SU-DHL-6 (cell line): ENCODE results near the gene BSG.

ENCODE experiments used
- H2AFZ ChIP-seq: fragments of 200-600 bp; sonication (generic); 2 replicates; pipeline ENCODE4 v1.6.1; 2014; ENCODE audit warnings: low read depth, mild to moderate bottlenecking, moderate library complexity, mixed read lengths, antibody characterized with exemption, low read length; ENCODE audit not compliant: severe bottlenecking
- H3F3A ChIP-seq: fragments of 200-600 bp; shearing (Covaris generic); 2 replicates; pipeline ENCODE4 v1.6.0; 2016; ENCODE audit warnings: antibody characterized with exemption, mild to moderate bottlenecking; ENCODE audit not compliant: insufficient read depth
- H3K27ac ChIP-seq: fragments of 200-600 bp; sonication (generic); 2 replicates; pipeline ENCODE4 v1.5.1; 2016; ENCODE audit warnings: low read depth, mild to moderate bottlenecking, low read length, moderate library complexity, mixed read lengths
- H3K27me3 ChIP-seq: fragments of 200-600 bp; sonication (generic), shearing (Covaris generic); 2 replicates; pipeline ENCODE4 v1.6.0; 2014; ENCODE audit warnings: mild to moderate bottlenecking, low read length
- H3K36me3 ChIP-seq: fragments of 200-600 bp; sonication (generic); 2 replicates; pipeline ENCODE4 v1.6.1; 2014; ENCODE audit warnings: mild to moderate bottlenecking, low read length, mixed read lengths
- H3K4me2 ChIP-seq: fragments of 300-600, 200-600 bp; shearing (Covaris generic), sonication (generic); 2 replicates; pipeline ENCODE4 v1.6.0; 2014; ENCODE audit warnings: low read length, low read depth, mild to moderate bottlenecking; ENCODE audit not compliant: poor library complexity, severe bottlenecking
- H3K4me3 ChIP-seq: fragments of 200-600 bp; sonication (generic); 2 replicates; pipeline ENCODE4 v1.5.1; 2014; ENCODE audit warnings: antibody characterized with exemption, low read length, mild to moderate bottlenecking, mixed read lengths; ENCODE audit not compliant: insufficient read depth, poor library complexity, severe bottlenecking
- H3K79me2 ChIP-seq: fragments of 200-600 bp; sonication (generic); 2 replicates; pipeline ENCODE4 v1.6.1; 2014; ENCODE audit warnings: mild to moderate bottlenecking, low read length, moderate library complexity; ENCODE audit not compliant: insufficient read depth
- H3K9ac ChIP-seq: fragments of 200-600 bp; sonication (generic); 2 replicates; pipeline ENCODE4 v1.7.0; 2014; ENCODE audit warnings: mild to moderate bottlenecking, low read length
- H3K9me2 ChIP-seq: fragments of 200-600 bp; sonication (generic); replicated peaks from 2 replicates; pipeline ENCODE4 v1.6.1; 2014; ENCODE audit warnings: low read length; ENCODE audit not compliant: insufficient read depth
- H3K9me3 ChIP-seq: fragments of 200-600 bp; sonication (generic); 2 replicates; pipeline ENCODE4 v1.6.1; 2014; ENCODE audit warnings: low read length, mixed read lengths; ENCODE audit not compliant: insufficient read depth
- H4K20me1 ChIP-seq: fragments of 200-600 bp; sonication (generic); 2 replicates; pipeline ENCODE4 v1.6.1; 2014; ENCODE audit warnings: low read depth, mild to moderate bottlenecking, antibody characterized with exemption, low read length, moderate library complexity, mixed read lengths
- EZH2phosphoT487 ChIP-seq: fragments of 200-600 bp; sonication (generic), shearing (Covaris generic); conservative IDR thresholded peaks from 2 replicates; pipeline ENCODE4 v1.6.1; 2018; ENCODE audit warnings: mild to moderate bottlenecking, antibody characterized with exemption, low read length, moderate library complexity, mixed read lengths
- TF ChIP-seq, protein P1 (sequence below): fragments of 200-600 bp; sonication (generic); IDR thresholded peaks from one replicate; pipeline ENCODE4 v1.5.1; 2017; ENCODE audit warnings: antibody characterized with exemption, mild to moderate bottlenecking, low read length, moderate library complexity; ENCODE audit not compliant: insufficient read depth, poor library complexity, severe bottlenecking

Gene BSG

DNA sequence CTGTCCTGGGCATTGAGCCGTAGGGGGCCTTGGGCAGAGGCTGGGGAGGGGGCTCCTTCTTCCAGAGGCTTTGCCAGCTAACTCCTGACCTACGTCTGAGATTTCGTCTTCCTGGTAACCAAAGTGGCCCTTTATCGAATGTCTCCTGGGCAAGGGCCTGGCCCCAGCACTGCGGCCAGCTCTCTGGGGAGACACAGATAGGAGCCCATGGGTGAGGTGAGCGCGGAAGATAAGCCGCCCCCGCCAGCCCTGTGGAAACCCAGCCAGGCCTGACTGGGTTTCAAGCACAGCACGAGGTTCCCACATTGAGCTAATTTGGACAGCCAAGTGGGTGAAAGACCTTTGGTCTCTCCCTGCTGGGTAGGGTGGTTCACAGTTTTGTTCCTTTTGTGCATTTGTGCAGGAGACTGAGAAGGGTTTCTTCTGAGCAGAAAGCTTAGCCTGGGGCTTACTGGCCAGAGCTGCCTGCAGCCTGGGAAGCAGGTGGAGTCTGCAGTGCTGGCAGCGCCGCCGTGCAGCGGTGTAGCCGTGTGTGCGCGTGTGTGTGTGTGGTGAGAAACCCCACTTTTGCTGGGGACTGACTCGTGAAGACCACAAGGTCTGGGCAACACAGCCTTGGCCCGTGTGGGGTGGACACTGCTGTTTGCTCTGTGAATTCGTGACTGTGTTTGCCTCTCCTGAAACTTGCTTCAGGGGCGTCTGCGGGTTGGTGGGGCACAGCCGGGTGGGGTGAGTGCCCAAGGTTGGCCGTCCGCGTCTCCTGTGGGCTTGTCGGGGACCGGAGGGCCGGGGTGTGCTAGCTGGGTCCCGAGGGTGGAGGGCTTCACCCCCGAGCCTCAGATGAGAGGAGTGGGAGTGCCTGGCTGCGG is 2.5 kb downstream of the BSG start:
- no peaks in the 10 kb centered on the region for H3K9me2 ChIP-seq
- no peak overlapping the region for H3K27ac ChIP-seq
- no peaks in the 10 kb centered on the region for H3K27me3 ChIP-seq
- H3K79me2 ChIP-seq = peaks cover 66% of the 10 kb centered on the region
- peak overlapping the region; percentile 32 for H3K9ac ChIP-seq
- H3K36me3 ChIP-seq = no peaks in the 10 kb centered on the region
- H3K4me3 ChIP-seq = peak overlapping the region; percentile 21
- TF ChIP-seq, protein P1, sequence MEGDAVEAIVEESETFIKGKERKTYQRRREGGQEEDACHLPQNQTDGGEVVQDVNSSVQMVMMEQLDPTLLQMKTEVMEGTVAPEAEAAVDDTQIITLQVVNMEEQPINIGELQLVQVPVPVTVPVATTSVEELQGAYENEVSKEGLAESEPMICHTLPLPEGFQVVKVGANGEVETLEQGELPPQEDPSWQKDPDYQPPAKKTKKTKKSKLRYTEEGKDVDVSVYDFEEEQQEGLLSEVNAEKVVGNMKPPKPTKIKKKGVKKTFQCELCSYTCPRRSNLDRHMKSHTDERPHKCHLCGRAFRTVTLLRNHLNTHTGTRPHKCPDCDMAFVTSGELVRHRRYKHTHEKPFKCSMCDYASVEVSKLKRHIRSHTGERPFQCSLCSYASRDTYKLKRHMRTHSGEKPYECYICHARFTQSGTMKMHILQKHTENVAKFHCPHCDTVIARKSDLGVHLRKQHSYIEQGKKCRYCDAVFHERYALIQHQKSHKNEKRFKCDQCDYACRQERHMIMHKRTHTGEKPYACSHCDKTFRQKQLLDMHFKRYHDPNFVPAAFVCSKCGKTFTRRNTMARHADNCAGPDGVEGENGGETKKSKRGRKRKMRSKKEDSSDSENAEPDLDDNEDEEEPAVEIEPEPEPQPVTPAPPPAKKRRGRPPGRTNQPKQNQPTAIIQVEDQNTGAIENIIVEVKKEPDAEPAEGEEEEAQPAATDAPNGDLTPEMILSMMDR = no peak
- TF ChIP-seq EZH2phosphoT487 = no peak
- no peak overlapping the region for H2AFZ ChIP-seq
- H4K20me1 ChIP-seq = no peaks in the 10 kb centered on the region
- H3K4me2 ChIP-seq = peak overlapping the region; percentile 58
- H3K9me3 ChIP-seq = no peaks in the 10 kb centered on the region
- H3F3A ChIP-seq = peaks cover 14% of the 10 kb centered on the region

DNA sequence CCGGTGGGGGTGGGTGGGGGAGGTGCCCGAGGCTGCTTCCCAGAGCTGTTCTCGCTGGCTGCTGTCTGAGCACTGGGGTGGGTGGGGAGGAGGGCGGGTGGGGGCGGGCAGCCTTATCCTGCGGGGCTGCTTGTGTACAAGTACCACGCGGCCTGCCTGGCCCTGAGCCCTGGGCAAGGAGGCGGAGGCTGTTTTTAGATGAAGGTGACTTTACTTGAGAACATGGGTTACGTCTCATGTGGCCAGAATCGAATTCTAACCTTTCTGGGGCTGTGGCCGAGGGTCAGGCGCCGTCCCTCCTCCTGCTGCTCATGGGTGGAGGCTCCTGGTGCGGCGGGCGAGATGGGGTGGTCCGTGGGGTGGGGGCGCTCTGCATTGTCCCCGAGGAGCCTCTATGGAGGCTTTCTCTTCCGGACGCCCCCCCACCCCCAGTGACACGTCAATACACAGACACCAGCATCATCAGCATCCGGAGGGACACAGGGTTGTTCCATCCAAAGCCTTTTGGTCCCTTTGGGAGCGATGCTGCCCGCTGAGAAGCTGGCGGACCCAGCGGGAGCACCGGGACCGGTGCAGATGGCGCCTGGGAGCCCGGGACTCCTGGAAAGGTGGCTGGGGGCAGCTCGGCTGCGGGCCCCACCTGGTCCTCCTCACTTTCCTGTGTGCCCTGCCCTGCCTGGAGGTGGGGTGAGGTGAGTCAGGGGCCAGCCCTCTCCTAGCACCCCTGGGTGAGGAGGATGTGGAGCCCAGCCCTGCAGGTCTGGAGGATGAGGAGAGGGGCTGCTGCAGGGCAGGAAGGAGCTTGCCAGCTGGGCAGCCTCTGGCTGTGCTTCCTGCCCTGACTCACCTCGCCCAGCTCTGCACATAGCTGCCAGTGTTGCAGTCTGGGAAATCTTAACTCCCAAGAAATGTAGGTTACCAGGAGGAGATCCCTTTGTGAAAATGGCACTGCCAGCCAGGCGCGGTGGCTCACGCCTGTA is 3.4 kb downstream of the BSG start:
- H3K4me3 ChIP-seq = no peak overlapping the region

DNA sequence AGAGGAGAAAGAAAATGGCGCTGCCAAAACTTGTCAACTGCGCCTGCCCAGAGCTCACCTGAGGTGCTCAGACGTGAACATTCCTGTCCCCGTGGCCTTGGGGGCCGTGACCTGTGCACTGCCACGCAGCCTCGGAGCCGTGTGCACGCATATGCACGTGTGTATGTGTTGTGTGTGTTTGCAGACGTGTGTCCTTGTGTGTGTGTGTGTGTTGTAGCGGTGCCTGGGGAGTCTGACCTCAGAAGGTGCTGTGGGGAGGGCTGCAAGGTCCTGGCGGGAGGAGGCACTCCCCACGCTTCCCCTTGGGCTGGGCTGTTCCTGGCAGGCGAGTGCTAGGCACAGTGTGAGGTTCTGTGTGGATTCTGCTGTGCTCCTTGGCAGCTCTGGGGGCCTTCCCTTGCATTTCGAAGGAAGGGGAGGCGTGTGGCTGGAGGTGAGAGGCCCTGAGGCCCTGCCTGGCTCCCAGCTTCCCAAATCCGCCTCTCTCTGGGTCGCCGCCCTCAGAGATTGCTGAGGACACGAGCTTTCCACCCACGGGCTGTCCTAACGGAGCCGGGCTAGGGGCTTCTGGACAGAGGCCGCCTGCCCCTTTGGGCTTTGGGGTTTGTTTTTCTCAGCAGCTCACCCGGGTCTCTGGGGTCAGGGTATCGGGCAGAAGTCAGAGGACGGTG is 4.5 kb downstream of the BSG start:
- Histone ChIP-seq H3K27me3 (no peaks in the 10 kb centered on the region), H3K36me3 (no peaks in the 10 kb centered on the region), H4K20me1 (no peaks in the 10 kb centered on the region), H3K9me3 (no peaks in the 10 kb centered on the region), H3K79me2 (peaks cover 66% of the 10 kb centered on the region), H3F3A (peaks cover 3% of the 10 kb centered on the region; the same call in 1 of the 2 replicates), H3K27ac (no peak overlapping the region), H2AFZ (no peak overlapping the region), H3K9ac (no peak overlapping the region), H3K4me3 (no peak overlapping the region), H3K4me2 (no peak overlapping the region), H3K9me2 (no peaks in the 10 kb centered on the region)
- no peak for TF ChIP-seq EZH2phosphoT487
- TF ChIP-seq, protein P1 = no peak

More for the DNA sequence above, 3.4 kb downstream of the BSG start:
- H3K9ac ChIP-seq = peak overlapping the region; percentile 32; the same call in 1 of the 2 replicates
- no peaks in the 10 kb centered on the region for H3K36me3 ChIP-seq
- H3K4me2 ChIP-seq = peak overlapping the region; percentile 58
- H3K79me2 ChIP-seq = peaks cover 66% of the 10 kb centered on the region
- no peaks in the 10 kb centered on the region for H3K9me2 ChIP-seq
- H2AFZ ChIP-seq = no peak overlapping the region
- H3F3A ChIP-seq = peaks cover 13% of the 10 kb centered on the region
- no peaks in the 10 kb centered on the region for H3K9me3 ChIP-seq
- H3K27me3 ChIP-seq = no peaks in the 10 kb centered on the region
- H4K20me1 ChIP-seq = no peaks in the 10 kb centered on the region
- TF ChIP-seq, protein P1 = no peak
- no peak for TF ChIP-seq EZH2phosphoT487
- no peak overlapping the region for H3K27ac ChIP-seq
